GM08714 (cell line): Measurements from ENCODE around the gene IL19.

Source experiments
- H3K4me3 ChIP-seq: fragments of 200-500 bp; sonication (Bioruptor generic); 2 replicates; pipeline ENCODE4 v1.5.1; 2014; ENCODE audit warnings: mild to moderate bottlenecking, low read length, inconsistent platforms
- ZNF274 ChIP-seq: IDR thresholded peaks from 2 replicates; pipeline ENCODE4 v1.6.1; 2012; ENCODE audit warnings: mild to moderate bottlenecking, low read depth, low read length

Gene IL19

DNA sequence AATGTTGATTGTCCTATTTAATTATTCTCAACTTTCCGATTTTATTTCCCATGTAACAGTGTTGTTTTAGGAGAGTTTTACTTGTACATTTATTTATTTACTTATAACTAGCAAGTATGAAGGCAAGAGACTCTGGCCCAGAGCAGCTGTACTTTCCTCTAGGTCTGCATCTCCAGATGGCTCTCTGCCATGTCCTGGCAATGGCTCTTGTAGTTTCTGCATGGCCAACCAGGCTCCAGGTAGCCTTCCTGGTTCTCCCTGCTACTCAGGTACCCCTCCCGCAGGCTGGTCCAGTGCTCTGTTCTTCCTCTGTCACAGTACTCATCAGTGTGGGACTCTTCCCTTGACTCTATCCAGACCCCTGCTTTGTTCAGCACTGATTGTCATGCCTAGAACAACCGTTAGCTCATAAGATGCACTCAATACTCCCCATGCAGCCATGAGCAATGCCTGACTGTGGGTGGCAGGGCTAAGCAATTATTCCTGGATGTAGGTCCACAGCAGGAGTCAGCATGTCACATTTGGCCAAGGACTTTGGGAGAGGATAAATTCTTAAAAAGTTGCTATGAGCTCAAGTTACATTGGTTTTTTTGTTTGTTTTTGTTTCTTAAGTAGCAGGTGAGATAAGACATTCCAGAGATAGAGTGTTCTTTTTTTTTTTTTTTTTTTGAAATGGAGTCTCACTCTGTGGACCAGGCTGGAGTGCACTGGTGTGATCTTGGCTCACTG lies 84.0 kb downstream of the IL19 start:
- no peak overlapping the region for H3K4me3 ChIP-seq
- TF ChIP-seq ZNF274 = no peak

DNA sequence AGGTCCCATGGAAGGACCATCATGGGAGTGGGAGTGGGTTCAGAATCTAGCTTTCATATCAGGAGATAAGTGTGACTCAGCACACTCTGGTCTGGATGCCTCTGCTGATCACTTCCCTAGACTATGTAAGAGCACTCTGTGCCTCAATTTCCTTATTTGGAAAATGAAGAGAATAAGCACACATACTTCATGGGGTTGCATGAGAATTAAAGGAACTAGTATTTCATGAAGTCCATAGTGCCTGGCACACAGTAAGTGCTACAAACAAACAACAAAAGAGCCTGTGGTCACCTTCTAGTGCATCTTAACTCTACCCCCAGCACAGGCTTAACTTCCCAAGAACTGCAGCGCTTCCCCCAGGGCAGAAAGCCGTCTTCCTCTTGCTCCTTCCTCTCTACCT lies 85.3 kb downstream of the IL19 start:
- no peak for TF ChIP-seq ZNF274
- no peak overlapping the region for H3K4me3 ChIP-seq

DNA sequence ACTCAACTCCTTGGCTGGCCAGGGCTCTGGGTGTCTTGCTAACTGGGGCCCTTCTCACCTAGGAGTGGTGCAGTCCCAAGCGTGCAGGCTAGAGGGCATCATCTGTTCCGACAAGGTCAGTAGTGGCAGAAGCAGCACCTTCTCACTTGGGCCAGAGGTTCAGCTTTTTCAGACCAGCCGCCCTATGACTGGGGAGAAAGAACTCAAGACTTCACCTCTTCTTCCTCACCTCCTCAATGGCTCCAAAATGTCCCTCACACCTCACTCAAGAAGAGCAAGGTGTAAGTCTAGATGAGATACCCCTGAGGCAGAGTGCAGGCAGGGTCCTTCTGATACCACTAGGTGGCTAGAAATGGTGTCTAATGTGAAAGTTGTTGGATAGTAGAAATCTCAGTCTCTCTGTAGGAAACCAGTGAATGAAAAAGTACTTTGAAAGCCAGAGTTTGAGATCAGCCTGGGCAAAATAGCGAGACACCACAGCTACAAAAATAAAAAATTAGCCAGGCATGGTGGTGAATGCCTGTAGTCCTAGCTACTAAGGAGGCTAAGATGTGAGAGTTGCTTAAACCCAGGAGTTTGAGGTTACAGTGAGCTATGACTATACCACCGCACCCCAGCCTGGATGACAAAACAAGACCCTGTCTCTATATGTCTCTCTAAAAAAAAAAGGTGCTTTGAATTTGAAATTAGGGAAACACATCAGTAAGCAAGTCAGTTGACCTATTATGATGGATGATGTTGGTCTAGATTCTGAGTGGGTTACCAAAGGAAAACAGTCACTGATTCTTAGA lies 86.3 kb downstream of the IL19 start:
- TF ChIP-seq ZNF274 = no peak

DNA sequence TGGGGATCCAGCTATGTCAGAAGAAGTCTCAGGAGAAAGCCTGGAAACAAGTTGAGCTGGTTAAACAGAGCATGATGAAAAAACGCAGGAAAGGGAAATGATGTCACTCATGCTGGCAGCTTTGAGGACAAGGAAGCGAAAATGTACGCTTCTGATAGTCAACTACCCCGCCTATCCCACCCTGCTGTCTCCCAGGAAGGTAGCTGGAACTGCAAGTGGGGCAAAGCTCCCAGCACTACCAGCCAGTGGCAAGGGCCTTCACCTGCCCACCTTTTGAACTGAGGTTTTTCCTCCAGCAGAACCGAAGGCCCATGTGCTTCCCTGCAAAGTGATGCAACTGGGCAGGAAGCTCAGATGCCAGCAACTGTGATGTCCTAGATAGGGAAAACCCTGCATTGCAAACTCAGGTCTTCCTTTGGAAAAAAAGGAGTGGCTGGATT lies 88.5 kb downstream of the IL19 start:
- no peak for TF ChIP-seq ZNF274

More for the DNA sequence above, 86.3 kb downstream of the IL19 start:
- no peak overlapping the region for H3K4me3 ChIP-seq

DNA sequence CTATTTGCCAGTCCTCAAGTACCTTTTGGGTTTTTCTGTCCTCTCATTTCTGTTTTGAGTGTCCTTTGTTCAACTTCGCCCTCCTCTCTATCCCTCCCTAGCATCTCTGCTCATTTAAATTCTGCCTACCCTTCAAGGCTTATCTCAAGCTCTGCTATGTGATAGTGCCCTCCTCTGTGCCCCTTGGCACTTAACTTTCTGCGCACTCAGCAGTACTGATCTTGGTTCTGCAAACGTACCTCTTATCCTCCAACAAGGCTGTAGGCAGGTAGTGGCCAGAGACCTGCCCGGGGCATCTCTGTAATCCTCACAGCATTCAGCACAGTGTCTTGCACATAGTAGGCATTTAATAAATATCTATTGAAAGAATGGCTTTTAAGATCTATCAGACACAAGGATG lies 89.6 kb downstream of the IL19 start:
- no peak for TF ChIP-seq ZNF274
- H3K4me3 ChIP-seq = no peak overlapping the region

More for the DNA sequence above, 88.5 kb downstream of the IL19 start:
- H3K4me3 ChIP-seq = no peak overlapping the region

DNA sequence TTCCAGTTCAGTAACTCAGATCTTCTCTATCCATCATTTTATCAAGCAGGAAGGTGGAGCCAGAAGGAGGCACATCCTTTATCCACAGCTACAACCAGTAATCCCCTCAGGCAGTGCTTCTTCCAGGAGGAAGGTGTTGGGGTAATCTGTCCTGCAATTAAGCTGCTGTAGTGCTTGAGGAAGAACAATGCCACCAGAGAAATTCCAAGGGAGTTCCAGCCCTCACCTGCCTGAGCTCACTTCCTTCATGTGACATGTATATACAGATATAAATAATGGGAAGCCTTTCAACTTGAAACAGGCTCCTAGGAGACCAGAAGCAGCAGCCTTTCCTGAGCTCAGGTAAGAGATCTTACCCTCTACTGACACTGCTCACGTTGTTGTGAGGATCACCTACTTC lies 92.7 kb downstream of the IL19 start:
- no peak overlapping the region for H3K4me3 ChIP-seq
- TF ChIP-seq ZNF274 = no peak

DNA sequence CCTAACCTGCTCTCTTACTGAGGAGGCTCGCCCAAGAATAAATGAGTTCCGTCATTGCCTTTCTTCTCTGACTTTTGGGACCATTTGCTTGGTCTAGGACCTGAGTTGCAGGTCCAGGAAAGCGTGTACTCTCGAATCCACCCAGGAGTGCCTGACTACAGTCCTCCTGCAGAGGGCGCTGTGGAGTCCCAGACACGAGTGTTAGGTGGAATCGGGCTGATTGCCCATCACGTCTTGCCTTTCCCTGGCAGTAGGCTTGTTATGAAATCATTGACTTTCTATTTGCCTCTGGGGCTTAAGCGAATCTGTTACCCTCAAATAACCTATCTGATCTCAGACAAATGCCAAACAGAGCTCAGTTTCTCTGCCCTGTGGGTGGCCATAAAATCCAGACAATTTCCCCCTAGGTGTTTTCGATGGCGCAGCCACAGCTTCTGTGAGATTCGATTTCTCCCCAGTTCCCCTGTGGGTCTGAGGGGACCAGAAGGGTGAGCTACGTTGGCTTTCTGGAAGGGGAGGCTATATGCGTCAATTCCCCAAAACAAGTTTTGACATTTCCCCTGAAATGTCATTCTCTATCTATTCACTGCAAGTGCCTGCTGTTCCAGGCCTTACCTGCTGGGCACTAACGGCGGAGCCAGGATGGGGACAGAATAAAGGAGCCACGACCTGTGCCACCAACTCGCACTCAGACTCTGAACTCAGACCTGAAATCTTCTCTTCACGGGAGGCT lies 94.5 kb downstream of the IL19 start, which contains the start of gene IL20:
Gene IL20, plus strand, starts transcription at position 685 of the 733 bp plus-strand sequence. CDS start 230 bp downstream, outside the sequence.
- no peak for TF ChIP-seq ZNF274
- no peak within 1 kb of the TSS for H3K4me3 ChIP-seq

DNA sequence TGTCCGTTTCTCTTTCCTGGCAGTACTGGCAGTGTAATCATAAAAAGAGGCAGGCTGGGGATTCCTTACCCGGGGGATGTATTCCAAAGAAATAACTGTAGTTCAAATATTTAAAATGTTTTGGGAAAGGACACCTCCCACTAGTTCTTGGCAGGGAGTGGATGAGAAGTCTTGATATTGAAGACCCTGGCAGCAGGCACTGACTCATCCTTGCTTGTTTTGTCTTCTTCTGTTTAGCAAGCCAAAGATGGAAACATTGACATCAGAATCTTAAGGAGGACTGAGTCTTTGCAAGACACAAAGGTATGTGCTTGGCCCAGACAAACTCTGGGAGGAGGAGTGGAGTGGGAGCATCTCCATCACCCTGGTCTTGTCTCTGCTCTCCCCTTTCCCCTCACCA lies 95.5 kb downstream of the IL19 start:
- TF ChIP-seq ZNF274 = no peak
- H3K4me3 ChIP-seq = no peak overlapping the region

DNA sequence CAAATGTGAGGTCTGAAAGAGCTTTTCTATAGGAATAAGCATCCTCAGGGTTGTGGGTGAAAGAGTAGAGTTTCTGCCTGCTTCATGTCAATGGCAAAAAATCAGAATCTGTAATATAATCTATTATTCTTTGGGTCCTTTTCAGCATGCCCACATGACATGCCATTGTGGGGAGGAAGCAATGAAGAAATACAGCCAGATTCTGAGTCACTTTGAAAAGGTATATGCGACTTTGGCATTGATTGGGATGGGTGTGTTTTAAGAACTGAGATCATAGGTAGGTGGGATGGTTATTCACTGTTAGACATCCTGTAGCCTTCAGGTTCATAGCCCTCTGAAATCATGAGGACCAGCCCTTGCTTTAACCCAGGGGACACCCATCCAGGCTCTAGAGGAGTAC lies 96.7 kb downstream of the IL19 start:
- no peak for TF ChIP-seq ZNF274
- H3K4me3 ChIP-seq = no peak overlapping the region

DNA sequence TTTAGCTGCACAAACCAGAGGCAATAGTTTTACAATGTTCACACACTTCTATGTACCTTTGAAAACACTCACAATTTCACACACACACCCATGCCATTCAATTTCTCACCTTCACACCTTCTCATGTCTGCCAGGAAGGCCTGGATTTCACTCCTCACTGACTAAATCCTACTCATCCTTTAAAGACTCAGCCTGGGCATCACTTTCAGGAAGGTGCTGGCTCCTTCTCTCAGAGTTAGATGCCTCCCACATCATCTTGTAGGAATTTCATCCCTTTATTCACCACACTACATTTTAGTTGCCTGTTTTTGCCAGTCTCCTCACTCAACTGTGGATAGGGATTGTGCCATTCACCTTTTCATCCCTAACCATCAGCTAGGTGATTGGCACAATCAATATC lies 97.1 kb downstream of the IL19 start:
- no peak overlapping the region for H3K4me3 ChIP-seq
- no peak for TF ChIP-seq ZNF274

DNA sequence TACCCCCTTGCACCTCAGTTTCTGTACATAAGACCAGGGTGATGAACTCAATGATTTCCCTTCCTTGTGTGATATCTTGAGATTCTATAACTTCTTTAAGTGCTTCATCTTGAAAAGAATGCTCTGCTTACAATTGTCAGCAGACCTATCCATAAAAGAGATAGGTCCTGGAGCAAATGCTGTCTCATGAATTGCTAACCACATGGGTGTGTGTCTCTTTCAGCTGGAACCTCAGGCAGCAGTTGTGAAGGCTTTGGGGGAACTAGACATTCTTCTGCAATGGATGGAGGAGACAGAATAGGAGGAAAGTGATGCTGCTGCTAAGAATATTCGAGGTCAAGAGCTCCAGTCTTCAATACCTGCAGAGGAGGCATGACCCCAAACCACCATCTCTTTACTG lies 97.7 kb downstream of the IL19 start:
- no peak for TF ChIP-seq ZNF274
- H3K4me3 ChIP-seq = no peak overlapping the region

DNA sequence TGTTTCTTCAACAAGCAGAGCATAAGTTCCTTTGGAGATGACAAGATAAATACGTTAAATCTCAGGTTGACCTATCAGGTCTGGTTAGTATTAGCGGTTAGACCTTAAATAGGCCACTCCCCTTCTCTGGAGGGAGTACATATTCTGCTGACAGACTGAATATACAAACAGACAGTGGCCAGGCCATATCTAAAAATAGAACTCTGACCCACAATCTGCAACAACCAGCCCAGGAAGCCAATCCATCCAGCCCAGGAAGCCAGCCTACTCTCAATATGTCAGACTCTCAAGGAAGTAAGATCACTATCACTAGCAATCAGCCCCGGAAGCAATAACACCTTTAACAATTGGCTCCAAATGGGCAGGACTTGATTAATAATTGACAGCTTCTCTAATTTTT lies 101.6 kb downstream of the IL19 start:
- no peak for TF ChIP-seq ZNF274

DNA sequence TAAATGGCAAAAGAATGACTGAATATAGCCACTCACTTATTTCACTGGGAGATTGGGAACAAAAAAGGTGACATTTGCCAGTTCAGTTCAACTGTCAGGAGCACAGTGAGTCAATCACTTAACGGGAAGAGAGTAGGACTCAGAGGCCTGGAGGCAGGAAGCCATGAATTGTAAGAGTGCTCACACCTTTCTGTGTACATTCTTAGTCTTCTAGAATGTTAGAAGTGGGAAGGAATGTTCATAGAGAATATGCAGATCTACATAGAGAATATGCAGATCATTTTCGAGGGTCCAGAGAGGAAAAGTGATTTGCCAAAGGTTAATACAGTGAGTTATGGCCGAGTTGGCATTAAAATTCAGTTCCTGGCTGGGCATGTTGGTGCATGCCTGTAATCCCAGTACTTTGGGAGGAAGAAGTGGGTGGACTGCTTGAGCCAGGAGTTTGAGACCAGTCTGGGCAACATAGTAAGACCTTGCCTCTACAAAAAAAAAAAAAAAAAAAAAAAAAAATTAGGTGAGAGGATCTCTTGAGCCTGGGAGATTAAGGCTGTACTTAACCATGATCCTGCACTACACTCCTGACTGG lies 103.1 kb downstream of the IL19 start:
- no peak for TF ChIP-seq ZNF274
- no peak overlapping the region for H3K4me3 ChIP-seq

More for the DNA sequence above, 101.6 kb downstream of the IL19 start:
- H3K4me3 ChIP-seq = no peak overlapping the region

DNA sequence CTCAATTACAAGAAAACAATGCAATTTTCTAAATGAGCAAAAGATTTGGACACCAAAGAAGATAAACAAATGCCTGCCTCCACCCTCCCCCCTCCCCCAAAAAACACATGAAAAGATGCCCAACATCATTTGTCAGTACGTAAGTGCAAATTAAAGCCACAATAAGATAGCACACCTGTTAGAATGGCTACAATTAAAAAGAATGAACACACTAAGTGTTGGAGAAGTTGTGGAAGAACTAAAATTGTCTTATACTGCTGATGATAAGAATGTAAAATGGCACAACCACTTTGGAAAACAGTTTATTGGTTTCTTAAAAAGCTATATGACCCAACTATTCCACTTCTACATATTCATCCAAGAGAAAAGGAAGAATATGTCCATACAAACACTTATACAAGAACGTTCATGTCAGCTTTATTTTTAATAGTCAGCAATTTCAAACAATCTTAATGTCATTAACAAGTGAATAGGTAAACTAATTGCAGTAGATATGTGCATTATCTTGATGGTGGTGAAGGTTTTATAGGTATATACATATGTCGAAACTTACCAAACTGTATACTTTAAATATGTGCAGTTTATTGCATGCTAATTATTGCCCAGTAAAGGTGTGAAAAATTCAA lies 105.3 kb downstream of the IL19 start:
- no peak overlapping the region for H3K4me3 ChIP-seq
- TF ChIP-seq ZNF274 = no peak
